ENCODE data around the gene NAXE. TPM values are rescaled to one million over a fixed set of nuclear protein-coding genes. Genes with fewer than 3 reads are reported as not detected.

Gene NAXE
- total RNA-seq, 1 donor from 2014 or later, result 78.0 TPM

DNA sequence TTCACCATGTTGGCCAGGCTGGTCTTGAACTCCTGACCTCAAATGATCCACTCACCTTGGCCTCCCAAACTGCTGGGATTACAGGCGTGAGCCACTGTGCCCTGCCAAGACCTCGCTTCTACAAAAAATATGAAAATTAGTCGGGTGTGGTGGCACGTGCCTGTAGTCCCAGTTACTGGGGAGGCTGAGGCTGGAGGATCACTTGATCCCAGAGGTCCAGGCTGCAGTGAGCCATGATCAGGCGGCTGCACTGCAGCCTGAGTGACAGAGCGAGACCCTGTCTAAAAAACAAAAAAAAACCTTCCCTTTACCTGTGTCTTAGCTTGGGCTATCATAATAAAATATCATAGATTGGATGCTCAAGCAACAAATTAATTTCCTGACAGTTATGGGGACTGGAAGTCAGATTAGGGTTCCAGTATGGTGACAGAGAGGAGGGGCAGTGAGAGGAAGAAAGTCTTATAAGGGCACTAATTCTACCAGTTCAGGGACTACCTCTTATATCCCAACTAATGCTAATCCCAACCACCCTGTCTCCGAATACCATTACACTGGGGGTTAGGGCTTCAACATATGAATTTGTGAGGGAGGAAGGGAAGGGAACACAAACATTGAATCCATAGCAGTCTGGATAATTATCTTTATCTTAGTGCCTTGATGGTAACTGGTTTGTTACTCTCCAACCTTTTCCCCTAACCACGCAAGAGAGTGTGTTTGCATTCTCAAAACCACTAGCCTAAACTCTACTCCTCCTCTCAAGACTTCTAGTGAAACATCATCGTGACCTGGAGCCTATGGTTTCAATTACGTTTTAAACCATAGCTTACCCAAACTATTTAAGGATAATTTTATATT is 1.0 kb upstream of the NAXE start:
- Mint-ChIP-seq H3K27ac (peak overlapping the region; percentile 85), H3K36me3 (ENCODE audit: low read depth) (peaks cover 14% of the 10 kb centered on the region), H3K4me1 (ENCODE audit: low read depth) (peaks cover 19% of the 10 kb centered on the region), H3K27me3 (ENCODE audit: insufficient read depth) (no peaks in the 10 kb centered on the region), H3K9me3 (no peaks in the 10 kb centered on the region), H3K4me3 (peak overlapping the region; percentile 83)
- intact Hi-C loops (cut with micrococcal nuclease), result loop anchor here (1.0 to 5.0 kb wide), 4 partner anchors 11 to 252 kb away; partner anchors contain the start of genes CCT3, GPATCH4, IQGAP3 and ISG20L2
- DNase-seq (ENCODE audit: low spot score), result no peak

DNA sequence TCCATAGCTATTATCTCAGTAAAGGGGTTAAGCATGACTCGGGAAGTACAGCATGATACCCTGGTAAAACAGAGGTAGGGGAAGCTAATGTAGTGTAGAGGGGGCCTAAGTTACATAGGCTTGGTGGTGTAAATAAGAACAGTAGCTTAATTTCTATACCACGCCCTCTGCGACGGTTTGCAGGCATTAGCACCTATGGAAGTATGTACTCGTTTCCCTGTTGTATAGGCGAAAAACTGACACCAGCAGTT is 470 bp upstream of the NAXE start:
- Mint-ChIP-seq H3K36me3 (ENCODE audit: low read depth) (peaks cover 19% of the 10 kb centered on the region), H3K9me3 (no peaks in the 10 kb centered on the region), H3K27ac (peak overlapping the region; percentile 85), H3K4me1 (ENCODE audit: low read depth) (peaks cover 19% of the 10 kb centered on the region), H3K4me3 (peak overlapping the region; percentile 83), H3K27me3 (ENCODE audit: insufficient read depth) (no peaks in the 10 kb centered on the region)
- intact Hi-C loops (cut with micrococcal nuclease), result loop anchor here (1.0 to 5.0 kb wide), 4 partner anchors 10 to 253 kb away; partner anchors contain the start of genes CCT3, GPATCH4, IQGAP3 and ISG20L2
- DNase-seq (ENCODE audit: low spot score), result no peak

DNA sequence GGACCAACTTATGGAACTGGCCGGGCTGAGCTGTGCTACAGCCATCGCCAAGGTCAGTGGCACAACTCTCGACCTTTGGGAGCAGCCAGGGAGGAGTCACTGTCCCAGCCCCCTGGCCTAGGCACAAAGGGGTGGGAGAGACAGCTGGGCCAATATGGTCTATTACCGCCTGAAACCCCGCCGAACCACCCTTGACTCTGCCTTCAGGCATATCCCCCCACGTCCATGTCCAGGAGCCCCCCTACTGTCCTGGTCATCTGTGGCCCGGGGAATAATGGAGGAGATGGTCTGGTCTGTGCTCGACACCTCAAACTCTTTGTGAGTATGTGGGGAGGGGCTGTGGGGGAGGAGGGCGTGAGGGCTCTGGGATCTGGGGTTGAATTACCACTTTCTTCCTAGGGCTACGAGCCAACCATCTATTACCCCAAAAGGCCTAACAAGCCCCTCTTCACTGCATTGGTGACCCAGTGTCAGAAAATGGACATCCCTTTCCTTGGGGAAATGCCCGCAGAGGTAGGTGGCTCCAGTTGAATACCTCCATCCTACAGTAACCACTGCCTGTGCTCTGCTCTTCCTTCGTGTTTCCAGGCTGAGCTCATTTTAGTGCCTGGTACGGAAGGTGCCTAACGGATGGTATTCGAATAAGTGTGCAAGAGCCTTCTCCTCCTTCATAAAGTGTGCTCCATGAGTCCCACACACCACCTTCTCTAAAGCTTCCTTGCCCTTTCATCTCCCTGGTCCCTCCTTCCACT is 758 bp downstream of the NAXE start:
- Mint-ChIP-seq H3K36me3 (ENCODE audit: low read depth) (peaks cover 31% of the 10 kb centered on the region), H3K27ac (peak overlapping the region; percentile 56), H3K4me1 (ENCODE audit: low read depth) (peaks cover 19% of the 10 kb centered on the region), H3K4me3 (peak overlapping the region; percentile 77), H3K27me3 (ENCODE audit: insufficient read depth) (no peaks in the 10 kb centered on the region), H3K9me3 (no peaks in the 10 kb centered on the region)
- intact Hi-C loops (cut with micrococcal nuclease), result loop anchor here (1.0 to 5.0 kb wide), 2 partner anchors 8 to 135 kb away; partner anchors contain the start of genes ISG20L2 and METTL25B
- DNase-seq (ENCODE audit: low spot score), result no peak

DNA sequence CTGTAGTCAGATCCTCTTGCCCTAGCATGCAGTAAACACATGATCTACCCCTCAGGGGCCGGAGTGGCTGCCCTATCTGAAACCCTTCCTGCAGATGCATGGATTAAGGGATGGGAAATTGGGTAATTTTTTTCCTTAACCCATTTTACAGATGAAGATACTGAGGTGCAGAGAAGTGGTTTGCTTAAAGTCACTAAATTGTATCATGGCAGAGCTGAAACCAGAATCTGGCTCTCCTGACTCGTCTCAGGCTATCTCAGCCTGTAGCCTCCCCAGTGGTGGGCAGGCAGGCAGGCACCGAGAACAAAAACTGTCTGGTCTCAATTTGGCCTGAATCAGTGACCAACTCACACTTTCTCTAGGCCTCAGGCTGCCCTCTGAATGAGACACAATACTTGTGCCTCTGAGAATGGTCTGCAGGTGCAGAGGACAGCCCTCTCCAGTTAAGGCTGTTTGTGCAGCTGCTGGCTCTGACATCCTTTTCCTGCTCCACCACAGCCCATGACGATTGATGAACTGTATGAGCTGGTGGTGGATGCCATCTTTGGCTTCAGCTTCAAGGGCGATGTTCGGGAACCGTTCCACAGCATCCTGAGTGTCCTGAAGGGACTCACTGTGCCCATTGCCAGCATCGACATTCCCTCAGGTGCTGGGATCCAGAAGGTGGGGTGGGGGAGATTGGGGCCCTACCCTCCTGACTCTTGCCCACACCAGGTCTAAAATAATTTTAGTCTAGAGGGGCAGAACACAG is 1.5 kb downstream of the NAXE start:
- peak overlapping the region; percentile 56 for H3K27ac Mint-ChIP-seq
- DNase-seq (ENCODE audit: low spot score), result no peak
- H3K9me3 Mint-ChIP-seq, result no peaks in the 10 kb centered on the region
- intact Hi-C loops (cut with micrococcal nuclease), result loop anchor here (1.0 to 5.0 kb wide), 2 partner anchors 9 to 134 kb away; partner anchors contain the start of genes ISG20L2 and METTL25B
- peaks cover 19% of the 10 kb centered on the region for H3K4me1 Mint-ChIP-seq (ENCODE audit: low read depth)
- H3K4me3 Mint-ChIP-seq, result peak overlapping the region; percentile 77
- peaks cover 35% of the 10 kb centered on the region for H3K36me3 Mint-ChIP-seq (ENCODE audit: low read depth)
- no peaks in the 10 kb centered on the region for H3K27me3 Mint-ChIP-seq (ENCODE audit: insufficient read depth)

DNA sequence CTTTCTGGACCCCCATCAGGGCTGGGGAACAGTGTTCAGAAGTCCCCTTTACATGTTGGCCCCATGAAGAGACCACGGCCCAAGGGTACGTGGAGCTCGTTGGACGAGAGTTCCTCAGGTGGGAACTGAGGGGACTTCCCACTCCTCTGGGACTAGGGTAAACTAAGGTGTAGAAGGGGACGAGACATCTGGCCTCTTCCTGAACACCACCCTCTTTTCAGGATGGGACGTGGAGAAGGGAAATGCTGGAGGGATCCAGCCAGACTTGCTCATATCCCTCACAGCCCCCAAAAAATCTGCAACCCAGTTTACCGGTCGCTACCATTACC is 2.0 kb downstream of the NAXE start:
- Mint-ChIP-seq H3K27ac (no peak overlapping the region), H3K36me3 (ENCODE audit: low read depth) (peaks cover 40% of the 10 kb centered on the region), H3K4me1 (ENCODE audit: low read depth) (peaks cover 24% of the 10 kb centered on the region), H3K27me3 (ENCODE audit: insufficient read depth) (no peaks in the 10 kb centered on the region), H3K4me3 (no peak overlapping the region), H3K9me3 (no peaks in the 10 kb centered on the region)
- DNase-seq (ENCODE audit: low spot score), result no peak
- intact Hi-C loops (cut with micrococcal nuclease), result loop anchor here (5.0 kb wide), 1 partner anchor 134 kb away; the partner anchor contains the start of genes ISG20L2 and METTL25B

DNA sequence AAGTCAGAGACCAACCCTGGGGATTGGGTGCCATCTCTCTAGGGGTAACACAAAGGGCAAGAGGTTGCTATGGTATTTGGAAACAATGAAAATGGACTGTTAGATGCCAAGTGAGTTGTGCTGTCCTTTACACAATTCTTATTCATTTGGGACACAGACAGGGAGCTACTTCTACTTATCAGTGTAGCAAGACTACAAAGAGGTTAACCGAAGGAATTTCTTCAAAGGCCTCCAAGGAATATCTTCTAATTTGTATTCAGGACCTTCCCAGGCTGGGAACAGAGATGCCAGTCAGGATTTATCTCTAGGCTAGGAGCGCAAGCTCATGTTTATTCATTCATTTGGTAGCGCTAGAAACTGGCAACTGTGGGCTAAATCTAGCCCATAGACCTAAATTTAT is 2.6 kb downstream of the NAXE start:
- no peak for DNase-seq (ENCODE audit: low spot score)
- Mint-ChIP-seq H3K4me1 (ENCODE audit: low read depth) (peaks cover 29% of the 10 kb centered on the region), H3K9me3 (no peaks in the 10 kb centered on the region), H3K27me3 (ENCODE audit: insufficient read depth) (no peaks in the 10 kb centered on the region), H3K36me3 (ENCODE audit: low read depth) (peaks cover 43% of the 10 kb centered on the region), H3K4me3 (no peak overlapping the region), H3K27ac (no peak overlapping the region)
- intact Hi-C loops (cut with micrococcal nuclease), result loop anchor here (5.0 kb wide), 1 partner anchor 133 kb away; the partner anchor contains the start of genes ISG20L2 and METTL25B

DNA sequence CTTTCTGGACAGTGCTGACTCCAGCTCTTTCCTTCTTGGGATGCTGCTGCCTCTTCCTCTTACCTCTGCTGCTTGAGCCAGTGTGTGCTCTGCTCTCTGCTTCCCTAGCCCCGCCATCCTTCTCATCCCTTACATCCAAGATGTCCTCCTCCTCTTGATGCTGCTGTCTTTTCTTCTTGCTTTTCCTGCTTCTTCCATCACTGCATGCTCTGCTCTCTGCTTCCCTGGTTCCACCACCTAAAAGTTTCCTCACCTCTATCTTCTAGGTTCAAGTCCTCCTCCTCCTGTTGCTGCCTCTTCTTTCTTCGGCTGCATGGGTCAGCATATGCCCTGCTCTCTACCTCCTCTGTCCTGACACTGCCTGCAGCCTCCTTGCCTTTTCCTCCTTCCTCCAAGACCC is 3.4 kb downstream of the NAXE start:
- Mint-ChIP-seq H3K9me3 (no peaks in the 10 kb centered on the region), H3K4me1 (ENCODE audit: low read depth) (peaks cover 34% of the 10 kb centered on the region), H3K4me3 (no peak overlapping the region), H3K27ac (peak overlapping the region; percentile 41), H3K27me3 (ENCODE audit: insufficient read depth) (no peaks in the 10 kb centered on the region), H3K36me3 (ENCODE audit: low read depth) (peaks cover 47% of the 10 kb centered on the region)
- DNase-seq (ENCODE audit: low spot score), result no peak
- intact Hi-C loops (cut with micrococcal nuclease), result no loop called here

DNA sequence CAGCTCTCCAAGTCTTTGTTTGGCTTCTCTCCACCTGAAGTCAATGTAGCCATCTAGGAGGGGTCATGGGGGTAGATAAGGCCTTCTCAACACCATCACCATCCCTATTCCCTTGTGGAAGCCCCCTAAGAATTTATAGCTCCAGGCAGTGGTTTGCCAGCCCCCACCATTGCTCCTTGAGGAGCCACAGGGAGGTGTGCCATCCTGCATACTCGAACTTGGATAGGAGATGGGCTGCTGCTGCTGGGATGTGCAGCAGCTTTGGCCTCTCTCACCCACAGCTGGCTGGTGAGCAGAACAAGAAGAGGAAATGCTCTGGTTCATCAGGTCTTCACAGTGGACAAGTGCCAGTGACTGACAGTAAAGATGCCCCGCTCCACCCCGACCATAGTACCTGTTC is 4.8 kb downstream of the NAXE start:
- Mint-ChIP-seq H3K4me1 (ENCODE audit: low read depth) (peaks cover 30% of the 10 kb centered on the region), H3K27me3 (ENCODE audit: insufficient read depth) (no peaks in the 10 kb centered on the region), H3K27ac (no peak overlapping the region), H3K36me3 (ENCODE audit: low read depth) (peaks cover 51% of the 10 kb centered on the region), H3K9me3 (no peaks in the 10 kb centered on the region), H3K4me3 (no peak overlapping the region)
- no peak for DNase-seq (ENCODE audit: low spot score)
- intact Hi-C loops (cut with micrococcal nuclease), result no loop called here

DNA sequence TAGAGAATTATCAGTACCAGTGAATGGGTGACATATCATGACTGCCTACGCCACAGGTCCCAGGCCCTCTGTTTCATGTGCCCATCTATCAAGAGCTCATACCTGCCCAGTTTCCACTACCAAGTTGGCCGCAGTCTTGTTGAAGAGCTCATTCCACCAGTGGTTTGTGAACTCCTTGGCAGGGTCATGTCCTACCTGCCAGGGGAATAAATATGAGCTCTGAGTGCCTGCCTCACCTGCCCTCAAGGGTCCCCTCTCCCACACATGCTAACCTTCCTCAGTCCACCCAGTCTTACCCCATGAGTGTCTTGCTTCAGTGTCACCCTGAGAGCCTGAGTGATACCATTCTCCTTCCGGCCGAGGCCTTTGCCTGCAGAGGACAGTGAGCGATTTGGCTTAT is 6.5 kb downstream of the NAXE start:
- H3K27me3 Mint-ChIP-seq (ENCODE audit: insufficient read depth), result no peaks in the 10 kb centered on the region
- DNase-seq (ENCODE audit: low spot score), result no peak
- H3K4me3 Mint-ChIP-seq, result no peak overlapping the region
- H3K27ac Mint-ChIP-seq, result no peak overlapping the region
- H3K4me1 Mint-ChIP-seq (ENCODE audit: low read depth), result peaks cover 37% of the 10 kb centered on the region
- intact Hi-C loops (cut with micrococcal nuclease), result no loop called here
- peaks cover 48% of the 10 kb centered on the region for H3K36me3 Mint-ChIP-seq (ENCODE audit: low read depth)
- H3K9me3 Mint-ChIP-seq, result no peaks in the 10 kb centered on the region

DNA sequence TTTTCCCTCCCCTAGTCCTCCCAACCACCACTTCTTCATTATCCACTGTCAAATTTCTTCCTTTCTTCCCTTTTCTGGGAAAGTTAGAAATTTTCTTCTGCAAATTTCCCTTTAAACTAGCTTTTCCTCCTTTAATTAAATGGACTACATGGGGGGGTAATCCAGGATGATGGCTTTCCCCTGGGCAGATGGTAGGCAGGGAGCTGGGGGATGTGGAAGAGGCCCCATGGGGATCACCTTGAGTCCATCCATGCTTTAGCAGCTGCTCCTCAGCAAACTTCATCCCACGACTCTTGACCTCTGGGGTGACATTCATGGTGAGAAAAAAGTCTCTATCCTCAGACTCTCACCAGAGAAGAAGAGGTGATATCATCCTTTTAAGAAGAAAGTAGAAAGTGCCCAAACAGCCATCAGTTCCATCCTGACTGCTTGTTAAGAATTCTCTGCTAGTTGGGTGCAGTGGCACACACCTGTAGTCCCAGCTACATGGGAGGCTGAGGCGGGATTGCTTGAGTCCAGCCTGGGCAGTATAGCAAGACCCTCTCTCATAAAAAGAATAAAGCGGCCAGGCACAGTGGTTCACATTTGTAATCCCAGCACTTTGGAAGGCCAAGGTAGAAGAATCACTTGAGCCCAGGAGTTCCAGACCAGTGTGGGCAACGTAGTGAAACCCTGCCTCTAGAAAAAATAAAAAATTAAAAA is 7.3 kb downstream of the NAXE start:
- no peak for DNase-seq (ENCODE audit: low spot score)
- peaks cover 37% of the 10 kb centered on the region for H3K4me1 Mint-ChIP-seq (ENCODE audit: low read depth)
- peaks cover 48% of the 10 kb centered on the region for H3K36me3 Mint-ChIP-seq (ENCODE audit: low read depth)
- no peaks in the 10 kb centered on the region for H3K27me3 Mint-ChIP-seq (ENCODE audit: insufficient read depth)
- peak overlapping the region; percentile 23 for H3K4me3 Mint-ChIP-seq
- no peaks in the 10 kb centered on the region for H3K9me3 Mint-ChIP-seq
- peak overlapping the region; percentile 56 for H3K27ac Mint-ChIP-seq
- intact Hi-C loops (cut with micrococcal nuclease), result no loop called here

DNA sequence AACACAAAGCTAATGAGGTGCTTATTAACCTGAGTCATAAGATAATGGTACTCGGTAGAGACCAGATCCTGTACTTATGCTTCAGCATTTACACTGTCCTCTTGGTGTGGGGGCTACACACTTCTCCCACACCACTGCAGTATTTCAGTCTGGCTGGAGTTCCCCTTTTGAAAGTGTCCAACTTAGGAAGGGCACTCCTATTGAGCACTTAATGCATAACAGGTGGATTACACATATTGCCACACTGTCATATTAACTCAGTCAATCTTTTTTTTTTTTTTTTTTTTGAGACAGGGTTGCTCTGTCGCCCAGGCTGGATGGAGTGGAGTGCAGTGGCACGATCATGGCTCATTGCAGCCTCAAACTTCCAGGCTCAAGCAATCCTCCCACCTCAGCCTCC is 8.2 kb downstream of the NAXE start:
- Mint-ChIP-seq H3K36me3 (ENCODE audit: low read depth) (peaks cover 45% of the 10 kb centered on the region), H3K27ac (peak overlapping the region; percentile 99)

DNA sequence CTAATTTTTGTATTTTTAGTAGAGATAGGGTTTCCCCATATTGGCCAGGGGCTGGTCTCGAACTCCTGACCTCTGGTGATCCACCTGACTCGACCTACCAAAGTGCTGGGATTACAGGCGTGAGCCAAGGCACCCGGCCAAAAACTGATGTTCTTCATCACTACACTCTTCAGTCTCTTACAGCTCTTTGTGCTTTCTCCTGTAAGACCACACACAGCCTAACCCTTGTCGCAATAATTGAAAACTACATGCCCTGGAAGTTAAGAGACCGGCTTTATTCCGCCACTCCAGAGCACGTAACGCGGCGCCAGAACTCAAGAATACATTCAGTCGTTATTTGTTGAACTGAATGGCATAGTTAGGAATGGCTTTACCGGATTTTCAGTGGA is 9.2 kb downstream of the NAXE start:
- intact Hi-C loops (cut with micrococcal nuclease), result loop anchor here (1.0 to 5.0 kb wide), 6 partner anchors 9 to 167 kb away; partner anchors contain the start of genes NAXE and PRCC
- H3K27me3 Mint-ChIP-seq (ENCODE audit: insufficient read depth), result no peaks in the 10 kb centered on the region
- peak overlapping the region; percentile 99 for H3K27ac Mint-ChIP-seq
- peak overlapping the region; percentile 100 for H3K4me3 Mint-ChIP-seq
- peaks cover 36% of the 10 kb centered on the region for H3K36me3 Mint-ChIP-seq (ENCODE audit: low read depth)
- no peaks in the 10 kb centered on the region for H3K9me3 Mint-ChIP-seq
- no peak for DNase-seq (ENCODE audit: low spot score)
- H3K4me1 Mint-ChIP-seq (ENCODE audit: low read depth), result peaks cover 37% of the 10 kb centered on the region

More for the DNA sequence above, 8.2 kb downstream of the NAXE start:
- peaks cover 37% of the 10 kb centered on the region for H3K4me1 Mint-ChIP-seq (ENCODE audit: low read depth)
- intact Hi-C loops (cut with micrococcal nuclease), result loop anchor here (2.0 to 5.0 kb wide), 4 partner anchors 95 to 167 kb away; partner anchors contain the start of gene PRCC
- H3K27me3 Mint-ChIP-seq (ENCODE audit: insufficient read depth), result no peaks in the 10 kb centered on the region
- no peaks in the 10 kb centered on the region for H3K9me3 Mint-ChIP-seq
- DNase-seq (ENCODE audit: low spot score), result no peak
- H3K4me3 Mint-ChIP-seq, result peak overlapping the region; percentile 100
